22Rv1 (cell line): Measurements from ENCODE around the gene CTCF.

Source experiments
- H3K27ac ChIP-seq: fragments of 450-650 bp; 2 replicates; pipeline ENCODE4 v1.5.1; 2017
- ZFX ChIP-seq: fragments of 450-650 bp; IDR thresholded peaks from 2 replicates; pipeline ENCODE4 v1.6.1; 2017; ENCODE audit warnings: antibody characterized with exemption, borderline replicate concordance
- TF ChIP-seq, protein P1 (sequence below): fragments of 450-650 bp; IDR thresholded peaks from 2 replicates; pipeline ENCODE4 v1.5.1; 2017; ENCODE audit warnings: mild to moderate bottlenecking

Gene CTCF

DNA sequence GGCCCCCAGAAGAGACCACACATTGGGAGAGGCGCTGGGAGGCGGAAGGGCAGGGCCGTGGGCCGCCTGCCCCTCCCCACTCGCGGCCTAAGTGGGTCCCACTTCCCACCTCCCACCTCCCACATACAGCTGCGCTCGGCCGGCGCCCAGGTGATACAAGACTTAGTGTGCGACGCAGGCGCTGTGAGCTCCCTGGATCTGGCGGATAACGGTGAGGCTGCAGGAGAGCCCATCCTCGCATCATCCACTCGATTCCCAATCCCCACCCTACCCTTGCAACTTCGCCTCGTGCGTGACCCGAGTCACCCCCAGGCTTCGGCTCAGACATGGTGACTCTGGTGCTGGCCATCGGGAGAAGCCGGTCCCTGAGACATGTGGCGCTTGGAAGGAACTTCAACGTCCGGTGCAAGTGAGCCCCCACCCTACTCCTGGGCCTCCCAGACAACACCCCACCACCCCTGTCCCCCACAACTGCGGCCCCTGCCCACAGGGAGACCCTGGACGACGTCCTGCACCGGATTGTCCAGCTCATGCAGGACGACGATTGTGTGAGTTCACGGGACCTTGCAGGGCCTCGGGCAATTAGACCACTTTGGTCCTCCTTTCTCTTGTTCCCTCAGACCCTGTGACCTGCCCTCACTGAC, 86.6 kb downstream of the CTCF start:
- TF ChIP-seq, protein P1, sequence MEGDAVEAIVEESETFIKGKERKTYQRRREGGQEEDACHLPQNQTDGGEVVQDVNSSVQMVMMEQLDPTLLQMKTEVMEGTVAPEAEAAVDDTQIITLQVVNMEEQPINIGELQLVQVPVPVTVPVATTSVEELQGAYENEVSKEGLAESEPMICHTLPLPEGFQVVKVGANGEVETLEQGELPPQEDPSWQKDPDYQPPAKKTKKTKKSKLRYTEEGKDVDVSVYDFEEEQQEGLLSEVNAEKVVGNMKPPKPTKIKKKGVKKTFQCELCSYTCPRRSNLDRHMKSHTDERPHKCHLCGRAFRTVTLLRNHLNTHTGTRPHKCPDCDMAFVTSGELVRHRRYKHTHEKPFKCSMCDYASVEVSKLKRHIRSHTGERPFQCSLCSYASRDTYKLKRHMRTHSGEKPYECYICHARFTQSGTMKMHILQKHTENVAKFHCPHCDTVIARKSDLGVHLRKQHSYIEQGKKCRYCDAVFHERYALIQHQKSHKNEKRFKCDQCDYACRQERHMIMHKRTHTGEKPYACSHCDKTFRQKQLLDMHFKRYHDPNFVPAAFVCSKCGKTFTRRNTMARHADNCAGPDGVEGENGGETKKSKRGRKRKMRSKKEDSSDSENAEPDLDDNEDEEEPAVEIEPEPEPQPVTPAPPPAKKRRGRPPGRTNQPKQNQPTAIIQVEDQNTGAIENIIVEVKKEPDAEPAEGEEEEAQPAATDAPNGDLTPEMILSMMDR, result no peak
- TF ChIP-seq ZFX, result no peak
- no peak overlapping the region for H3K27ac ChIP-seq

DNA sequence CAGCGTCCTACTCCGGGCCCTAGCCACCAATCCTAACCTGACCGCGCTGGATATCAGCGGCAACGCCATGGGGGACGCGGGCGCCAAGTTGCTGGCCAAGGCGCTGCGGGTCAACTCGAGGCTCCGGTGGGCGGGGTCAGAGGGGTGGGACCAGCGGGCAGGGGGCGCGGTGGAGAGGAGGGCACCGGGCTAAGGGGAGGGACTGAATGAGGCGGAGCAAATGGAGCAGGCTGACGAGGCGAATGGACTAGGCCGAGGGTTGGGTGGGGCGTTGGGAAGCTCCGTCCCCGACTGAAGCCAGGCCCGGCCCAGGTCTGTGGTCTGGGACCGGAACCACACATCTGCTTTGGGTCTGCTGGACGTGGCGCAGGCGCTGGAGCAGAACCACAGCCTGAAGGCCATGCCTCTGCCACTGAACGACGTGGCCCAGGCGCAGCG, 87.2 kb downstream of the CTCF start:
- TF ChIP-seq, protein P1, result no peak
- TF ChIP-seq ZFX, result no peak
- no peak overlapping the region for H3K27ac ChIP-seq

DNA sequence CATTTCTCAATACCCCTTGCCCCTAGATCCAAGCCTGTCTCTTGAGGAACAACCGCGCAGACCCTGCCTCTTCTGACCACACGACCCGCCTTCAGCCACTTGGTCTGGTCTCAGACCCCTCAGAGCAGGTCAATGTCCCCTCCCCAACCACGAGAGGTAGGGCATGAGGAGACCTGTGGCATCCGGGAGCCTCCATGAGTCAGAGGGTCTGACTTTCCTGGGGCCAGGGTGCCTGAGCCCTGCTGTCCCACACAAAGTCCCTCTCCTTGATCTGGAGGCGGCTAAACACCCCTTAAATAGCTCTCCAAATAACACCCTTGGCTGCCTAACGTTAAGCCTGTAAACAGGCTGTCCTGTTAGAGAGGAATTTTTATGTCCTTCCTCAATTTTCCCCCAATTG, 87.7 kb downstream of the CTCF start:
- no peak for TF ChIP-seq ZFX
- TF ChIP-seq, protein P1, result no peak

DNA sequence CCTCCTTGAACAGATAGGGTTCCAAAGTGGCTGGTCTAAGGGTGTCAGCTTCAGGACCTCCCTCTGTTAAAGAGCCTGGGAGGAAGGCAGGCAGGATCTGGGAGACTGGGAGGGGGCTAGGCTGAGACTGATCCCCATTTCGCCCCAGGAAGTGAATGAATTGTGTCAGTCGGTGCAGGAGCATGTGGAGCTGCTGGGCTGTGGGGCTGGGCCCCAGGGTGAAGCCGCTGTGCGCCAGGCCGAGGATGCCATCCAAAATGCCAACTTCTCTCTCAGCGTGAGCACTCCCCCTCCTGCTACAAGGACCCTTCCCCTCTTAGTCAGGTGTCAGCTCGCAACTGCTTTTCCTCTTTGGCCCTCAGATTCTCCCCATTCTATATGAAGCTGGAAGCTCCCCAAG, 88.7 kb downstream of the CTCF start:
- TF ChIP-seq ZFX, result no peak
- TF ChIP-seq, protein P1, result no peak
- H3K27ac ChIP-seq, result no peak overlapping the region

More for the DNA sequence above, 87.7 kb downstream of the CTCF start:
- no peak overlapping the region for H3K27ac ChIP-seq

DNA sequence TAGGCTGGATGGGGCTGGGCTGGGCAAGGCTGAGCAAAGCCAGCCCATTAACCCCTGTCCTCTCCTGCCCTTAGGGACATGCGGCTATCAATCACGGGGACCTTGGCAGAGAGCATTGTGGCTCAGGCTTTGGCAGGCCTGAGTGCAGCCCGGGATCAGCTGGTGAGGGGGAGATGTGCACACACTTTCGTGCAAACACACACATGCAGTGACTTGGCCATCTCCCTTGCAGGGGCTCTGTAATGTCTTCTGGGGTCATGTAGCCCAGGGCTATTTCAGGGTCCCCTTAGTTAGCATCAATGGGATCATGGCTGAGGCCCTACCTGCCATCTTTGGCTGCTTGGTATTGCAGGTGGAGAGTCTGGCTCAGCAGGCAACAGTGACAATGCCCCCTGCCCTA, 89.5 kb downstream of the CTCF start:
- H3K27ac ChIP-seq, result no peak overlapping the region
- no peak for TF ChIP-seq ZFX
- TF ChIP-seq, protein P1, result no peak

DNA sequence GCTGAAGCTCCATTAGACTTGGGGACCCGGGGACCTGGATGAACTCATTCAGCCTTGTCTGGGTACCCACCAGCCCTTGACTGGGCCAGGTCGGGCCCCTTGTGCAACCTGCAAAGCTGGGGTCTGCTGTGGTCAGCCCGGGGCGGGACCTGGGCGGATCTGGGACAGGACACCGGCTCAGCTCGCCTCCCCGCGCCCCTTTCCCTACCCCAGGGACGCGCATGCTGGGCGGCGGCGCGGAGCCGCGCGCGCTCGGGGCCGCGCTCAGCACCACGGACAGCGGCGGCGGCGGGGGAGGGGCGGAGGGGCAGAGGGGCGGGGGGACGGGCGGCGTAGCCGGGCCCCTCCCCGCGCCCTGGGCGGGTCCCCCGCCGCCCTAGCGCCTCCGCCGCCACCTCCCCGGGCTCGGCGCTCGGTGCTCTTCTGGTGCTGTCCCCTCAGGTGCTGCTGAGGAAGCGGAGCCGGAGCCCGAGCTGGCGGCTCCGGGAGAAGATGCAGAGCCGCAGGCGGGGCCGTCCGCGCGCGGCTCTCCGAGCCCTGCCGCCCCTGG, 90.3 kb downstream of the CTCF start:
- peak overlapping the region; percentile 48 for H3K27ac ChIP-seq
- TF ChIP-seq, protein P1, result no peak
- no peak for TF ChIP-seq ZFX

DNA sequence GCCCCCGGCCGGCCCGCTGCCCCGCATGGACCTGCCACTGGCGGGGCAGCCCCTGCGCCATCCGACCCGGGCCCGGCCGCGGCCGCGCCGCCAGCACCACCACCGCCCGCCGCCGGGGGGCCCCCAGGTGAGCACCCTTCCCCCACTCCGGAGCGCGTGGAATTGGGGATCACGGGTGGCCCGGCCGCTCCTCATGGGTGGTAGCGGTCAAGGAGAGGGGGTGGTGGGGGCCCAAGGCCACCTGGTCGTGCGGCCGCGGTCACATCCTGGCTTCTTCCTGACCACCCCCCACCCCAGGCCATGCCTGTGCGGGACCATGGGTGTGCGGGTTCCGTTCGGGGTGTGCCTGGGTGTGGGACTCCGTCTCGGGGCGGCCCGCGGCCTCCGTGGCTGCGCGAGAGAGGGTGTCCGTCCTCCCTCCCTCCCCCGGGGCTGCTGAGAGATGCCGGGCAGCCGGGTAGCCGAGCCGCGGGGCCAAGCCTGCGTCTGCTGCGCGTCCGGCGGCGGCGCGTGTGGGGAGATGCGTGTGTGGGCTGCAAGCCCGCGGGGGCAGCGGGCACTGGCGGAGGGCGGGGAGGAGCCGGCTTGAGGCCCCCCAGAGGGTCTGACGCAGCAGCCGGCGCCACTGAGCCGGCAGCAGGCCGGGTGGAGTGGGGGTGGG, 90.9 kb downstream of the CTCF start:
- H3K27ac ChIP-seq, result peak overlapping the region; percentile 48
- TF ChIP-seq, protein P1, result peak; percentile 57
- no peak for TF ChIP-seq ZFX
